Fibroblast of lung (primary cell): ENCODE measurements around the gene BORA. TPM values are rescaled to one million over a fixed set of nuclear protein-coding genes. Genes with fewer than 3 reads are reported as not detected.

Experiments used
- DNase-seq, 2 donors: peaks; one replicate each; pipeline versions ENCODE4 v3.0.0 to v3.0.0-alpha.2; 2010; ENCODE audit warnings: low read depth in 2 of 2
- H2AFZ ChIP-seq: 2 replicates; pipeline ENCODE4 v1.5.1; 2012; ENCODE audit warnings: low read length, control low read depth, inconsistent platforms
- H3K27ac ChIP-seq: 2 replicates; pipeline ENCODE4 v1.5.1; 2011; ENCODE audit warnings: low read length, control low read depth; ENCODE audit not compliant: insufficient read depth
- H3K27me3 ChIP-seq: 2 replicates; pipeline ENCODE4 v1.5.1; 2011; ENCODE audit warnings: mild to moderate bottlenecking, low read length; ENCODE audit not compliant: control insufficient read depth, insufficient read depth
- H3K36me3 ChIP-seq: 2 replicates; pipeline ENCODE4 v1.5.1; 2011; ENCODE audit warnings: low read length; ENCODE audit not compliant: control insufficient read depth, insufficient read depth
- H3K4me1 ChIP-seq: 2 replicates; pipeline ENCODE4 v1.5.1; 2011; ENCODE audit warnings: low read length; ENCODE audit not compliant: control insufficient read depth, insufficient read depth; ENCODE audit errors: extremely low read depth
- H3K4me2 ChIP-seq: 2 replicates; pipeline ENCODE4 v1.5.1; 2011; ENCODE audit warnings: low read length, control low read depth; ENCODE audit not compliant: insufficient read depth; ENCODE audit errors: extremely low read depth
- H3K4me3 ChIP-seq, 4 experiments: fragments of 200-600 bp in 1 of 4; sonication (generic) in 1 of 4; replicated peaks in 1 of 4; 2 replicates each; pipeline ENCODE4 v1.5.1; 2011 to 2016; ENCODE audit warnings: low read length in 4 of 4, low read depth in 3 of 4, mild to moderate bottlenecking in 3 of 4, control low read depth in 2 of 4, inconsistent platforms in 1 of 4, mixed read lengths in 1 of 4; ENCODE audit not compliant: insufficient read depth in 1 of 4; ENCODE audit errors: control extremely low read depth in 1 of 4
- H3K79me2 ChIP-seq: 2 replicates; pipeline ENCODE4 v1.5.1; 2012; ENCODE audit warnings: mild to moderate bottlenecking, low read length, inconsistent platforms; ENCODE audit not compliant: control insufficient read depth, insufficient read depth
- H3K9ac ChIP-seq: 2 replicates; pipeline ENCODE4 v1.5.1; 2011; ENCODE audit warnings: mild to moderate bottlenecking, low read length, control low read depth; ENCODE audit not compliant: insufficient read depth
- H3K9me3 ChIP-seq: 2 replicates; pipeline ENCODE4 v1.5.1; 2012; ENCODE audit warnings: low read depth, low read length; ENCODE audit not compliant: control insufficient read depth, insufficient read depth
- H4K20me1 ChIP-seq: 2 replicates; pipeline ENCODE4 v1.5.1; 2011; ENCODE audit warnings: low read length; ENCODE audit not compliant: control insufficient read depth, insufficient read depth; ENCODE audit errors: extremely low read depth
- CTCF ChIP-seq, 2 donors: IDR thresholded peaks in 1 of 2; conservative IDR thresholded peaks in 1 of 2; 1 replicate in 1 of 2; 2 replicates in 1 of 2; pipeline ENCODE4 v1.5.1; 2011 to 2012; ENCODE audit warnings: low read length in 2 of 2, control low read depth in 1 of 2, inconsistent platforms in 1 of 2, low read depth in 1 of 2, mild to moderate bottlenecking in 1 of 2
- EZH2 ChIP-seq: IDR thresholded peaks from 2 replicates; pipeline ENCODE4 v1.5.1; 2012; ENCODE audit warnings: low read length, control low read depth, mild to moderate bottlenecking; ENCODE audit errors: missing control alignments
- polyA plus RNA-seq, 2 donors: library from polyadenylated mRNA; depleted of rRNA in 1 of 2; stranded (reverse) in 1 of 2; unstranded in 1 of 2; fragments of >200 nt; gene quantifications; 2 replicates each; pipeline ENCODE4 v1.2.1, GENCODE V29; 2011 to 2012; ENCODE audit warnings: missing spikeins in 1 of 2
- total RNA-seq: library from RNA; depleted of rRNA; stranded (reverse); fragments of >200 nt; gene quantifications from 2 replicates; pipeline ENCODE4 v1.2.1, GENCODE V29; 2014

Gene BORA
- total and polyA plus RNA-seq, 2 donors (not counting 1 experiment from before 2014, with no cell fraction given) = 2.0 to 4.8 TPM

- Histone ChIP-seq H2AFZ (peak overlapping the region; percentile 87), H3K79me2 (peaks cover 74% of the 10 kb centered on the region), H3K9me3 (no peaks in the 10 kb centered on the region), H3K4me3 (peak overlapping the region; percentile 74 to 91 (median 86)), H3K4me2 (peak overlapping the region; percentile 96), H4K20me1 (no peaks in the 10 kb centered on the region), H3K36me3 (no peaks in the 10 kb centered on the region), H3K27me3 (no peaks in the 10 kb centered on the region), H3K27ac (peak overlapping the region; percentile 69), H3K9ac (peak overlapping the region; percentile 63), H3K4me1 (no peaks in the 10 kb centered on the region)
- DNase-seq = peak; percentile 5 to 24
- TF ChIP-seq CTCF (conservative IDR thresholded peaks at IDR 0.05 in 1 of 2, IDR thresholded peaks at IDR 0.05 in 1 of 2; ENCODE audit: low read depth in 1 of 2, low read length in 2 of 2) = no peak
- no peak for TF ChIP-seq EZH2
These were observed 852 bp upstream of the BORA start for GRCh38 chr13:72726726-72727416.

- no peaks in the 10 kb centered on the region for H3K36me3 ChIP-seq
- peaks cover 64% of the 10 kb centered on the region for H3K79me2 ChIP-seq
- H3K4me3 ChIP-seq = peak overlapping the region; percentile 61 to 91 (median 74)
- peak in 1 of 2 donors; percentile 2 for DNase-seq
- TF ChIP-seq EZH2 (no peak), CTCF (conservative IDR thresholded peaks at IDR 0.05 in 1 of 2, IDR thresholded peaks at IDR 0.05 in 1 of 2; ENCODE audit: low read depth in 1 of 2, low read length in 2 of 2) (no peak)
- H3K27me3 ChIP-seq = no peaks in the 10 kb centered on the region
- no peaks in the 10 kb centered on the region for H4K20me1 ChIP-seq
- H3K9me3 ChIP-seq = no peaks in the 10 kb centered on the region
- H3K4me1 ChIP-seq = no peaks in the 10 kb centered on the region
- peak overlapping the region; percentile 51 for H3K27ac ChIP-seq
- peak overlapping the region; percentile 29 for H3K9ac ChIP-seq
- H2AFZ ChIP-seq = peak overlapping the region; percentile 88
- H3K4me2 ChIP-seq = peak overlapping the region; percentile 94
These were observed 525 bp downstream of the BORA start for GRCh38 chr13:72728290-72728605.

- H3K4me3 ChIP-seq = no peak overlapping the region
- no peak overlapping the region for H2AFZ ChIP-seq
- H4K20me1 ChIP-seq = no peaks in the 10 kb centered on the region
- no peak overlapping the region for H3K4me2 ChIP-seq
- H3K27ac ChIP-seq = no peak overlapping the region
- no peak for TF ChIP-seq EZH2
- no peak for TF ChIP-seq CTCF (conservative IDR thresholded peaks at IDR 0.05 in 1 of 2, IDR thresholded peaks at IDR 0.05 in 1 of 2; ENCODE audit: low read depth in 1 of 2, low read length in 2 of 2)
- H3K27me3 ChIP-seq = no peaks in the 10 kb centered on the region
- no peaks in the 10 kb centered on the region for H3K9me3 ChIP-seq
- H3K79me2 ChIP-seq = peaks cover 2% of the 10 kb centered on the region
- DNase-seq = no peak
- H3K9ac ChIP-seq = no peak overlapping the region
- peaks cover 5% of the 10 kb centered on the region for H3K36me3 ChIP-seq
- H3K4me1 ChIP-seq = no peaks in the 10 kb centered on the region
These were observed 9.3 kb downstream of the BORA start for GRCh38 chr13:72737033-72737432.
